Aortic smooth muscle cell (primary cell): ENCODE data around the gene NDUFA6. TPM values are rescaled to one million over a fixed set of nuclear protein-coding genes. Genes with fewer than 3 reads are reported as not detected.

Experiments used
- total RNA-seq: library from RNA; depleted of rRNA; stranded (reverse); fragments of >200 nt; gene quantifications from 2 replicates; pipeline ENCODE4 v1.2.3, GENCODE V29; 2014

The NDUFA6 gene
- total RNA-seq: 75.9 and 102 TPM in 2 replicates

GRCh38 chr22:42090596-42091454, at the start of gene NDUFA6:
NDUFA6 (minus strand) TSS chr22:42090772; CDS start chr22:42090744, 28 bp downstream.

GRCh38 chr22:42130639-42131431, 40.3 kb upstream of the NDUFA6 start, which contains the start of gene CYP2D6:
CYP2D6 (minus strand) TSS chr22:42130810; CDS start chr22:42130791, 19 bp downstream.

GRCh38 chr22:42079319-42080251, 11.0 kb downstream of the NDUFA6 start, which contains the start of gene SMDT1:
SMDT1 (plus strand) TSS chr22:42079700; CDS start chr22:42079769, 69 bp downstream.

GRCh38 chr22:42074132-42074811, 16.3 kb downstream of the NDUFA6 start, which contains the start of gene PHETA2:
PHETA2 (plus strand) TSS chr22:42074248; CDS start chr22:42077294, 3,046 bp downstream.

GRCh38 chr22:42070517-42071422, 19.8 kb downstream of the NDUFA6 start, which contains the start of gene NAGA:
NAGA (minus strand) TSS chr22:42070812; CDS start chr22:42070297, 515 bp downstream.

Other genes starting within 250 kb of the NDUFA6 start
- not detected in 2 replicates for gene SHISA8, start 175.7 kb downstream of the NDUFA6 start, total RNA-seq
- under 0.01 and 0.06 TPM in 2 replicates for gene TNFRSF13C, start 164.0 kb downstream of the NDUFA6 start, total RNA-seq
- 16.2 and 28.4 TPM in 2 replicates for gene CENPM, start 143.6 kb downstream of the NDUFA6 start, total RNA-seq
- not detected in 2 replicates for gene SEPTIN3, start 121.3 kb downstream of the NDUFA6 start, total RNA-seq
- gene WBP2NL, start 92.0 kb downstream of the NDUFA6 start, total RNA-seq: 0.37 and 0.40 TPM in 2 replicates
- gene NAGA, start 20.0 kb downstream of the NDUFA6 start, total RNA-seq: 43.8 and 50.6 TPM in 2 replicates
- gene PHETA2, start 16.5 kb downstream of the NDUFA6 start, total RNA-seq: 11.4 and 16.2 TPM in 2 replicates
- gene SMDT1, start 11.1 kb downstream of the NDUFA6 start, total RNA-seq: 13.2 and 19.7 TPM in 2 replicates
- 0.26 and 0.31 TPM in 2 replicates for gene CYP2D6, start 40.0 kb upstream of the NDUFA6 start, total RNA-seq
- gene TCF20, start 179.9 kb upstream of the NDUFA6 start, total RNA-seq: 16.5 and 17.0 TPM in 2 replicates